Smooth muscle cell (in vitro differentiated cells): ENCODE measurements around the gene ERAL1. TPM values are rescaled to one million over a fixed set of nuclear protein-coding genes. Genes with fewer than 3 reads are reported as not detected.

Experiments used
- DNase-seq: peaks from one replicate; lab custom pipeline; 2025; ENCODE audit not compliant: unreplicated experiment; lab: John Stamatoyannopoulos, UW
- H2AFZ ChIP-seq: fragments of 200-600 bp; sonication (generic); 2 replicates; pipeline ENCODE4 v1.6.0; 2016; ENCODE audit warnings: antibody characterized with exemption, low read depth, mild to moderate bottlenecking
- H3F3A ChIP-seq: fragments of 200-600 bp; sonication (generic); 2 replicates; pipeline ENCODE4 v1.6.0; 2017; ENCODE audit warnings: antibody characterized with exemption, low read depth
- H3K27ac ChIP-seq: fragments of 200-600 bp; sonication (generic); 2 replicates; pipeline ENCODE4 v1.5.1; 2016; ENCODE audit warnings: low read depth, mild to moderate bottlenecking
- H3K27me3 ChIP-seq: fragments of 200-600 bp; sonication (generic); 2 replicates; pipeline ENCODE4 v1.6.1; 2016; ENCODE audit warnings: low read depth, mild to moderate bottlenecking
- H3K36me3 ChIP-seq: fragments of 200-600 bp; sonication (generic); 2 replicates; pipeline ENCODE4 v1.5.1; 2016; ENCODE audit warnings: low read depth
- H3K4me1 ChIP-seq: fragments of 200-600 bp; sonication (generic); 2 replicates; pipeline ENCODE4 v1.5.1; 2016; ENCODE audit warnings: low read depth
- H3K4me2 ChIP-seq: fragments of 200-600 bp; sonication (generic); 2 replicates; pipeline ENCODE4 v1.6.0; 2016; ENCODE audit warnings: mild to moderate bottlenecking
- H3K4me3 ChIP-seq: fragments of 200-600 bp; sonication (generic); 2 replicates; pipeline ENCODE4 v1.5.1; 2016; ENCODE audit warnings: mild to moderate bottlenecking
- H3K79me2 ChIP-seq: fragments of 200-600 bp; sonication (generic); 2 replicates; pipeline ENCODE4 v1.6.0; 2016; ENCODE audit warnings: low read depth, mild to moderate bottlenecking
- H3K9ac ChIP-seq: fragments of 200-600 bp; sonication (generic); 2 replicates; pipeline ENCODE4 v1.6.0; 2016; ENCODE audit warnings: low read depth
- H3K9me3 ChIP-seq: fragments of 200-600 bp; sonication (generic); replicated peaks from 2 replicates; pipeline ENCODE4 v1.5.1; 2016; ENCODE audit warnings: low read depth
- H4K20me1 ChIP-seq: fragments of 200-600 bp; sonication (generic); 2 replicates; pipeline ENCODE4 v1.6.0; 2016; ENCODE audit warnings: low read depth
- CTCF ChIP-seq: fragments of 200-600 bp; sonication (generic); IDR thresholded peaks from 2 replicates; pipeline ENCODE4 v1.5.1; 2017; ENCODE audit warnings: borderline replicate concordance, mild to moderate bottlenecking, antibody characterized with exemption; ENCODE audit not compliant: insufficient read depth, poor library complexity, severe bottlenecking
- WGBS: methylation state at CpG from one replicate; pipeline ENCODE4 v1.1.7; 2016; ENCODE audit warnings: low lambda C conversion rate; 5-methylcytosine and 5-hydroxymethylcytosine counted together
- microRNA counts: library from miRNA; unstranded; fragments of <30 nt; microRNA quantifications from one replicate; lab custom pipeline; 2016
- microRNA-seq: library from miRNA; unstranded; fragments of <30 nt; microRNA quantifications from one replicate; pipeline ENCODE4, GENCODE V29; 2016; ENCODE audit warnings: borderline number of aligned reads
- polyA plus RNA-seq: library from polyadenylated mRNA; unstranded; fragments of >200 nt; fragmentation: Nextera tagmentation; extraction: Ambion mirVana; gene quantifications from 2 replicates; pipeline ENCODE4 v1.2.1, GENCODE V29; 2016
- small RNA-seq: library from RNA; depleted of rRNA; stranded (forward); fragments of <200 nt; gene quantifications from one replicate; pipeline ENCODE3, GENCODE V24; 2014
- total RNA-seq: library from RNA; depleted of rRNA; stranded (reverse); fragments of >200 nt; gene quantifications from 2 replicates; pipeline ENCODE4 v1.2.3, GENCODE V29; 2014

Gene ERAL1
- total and polyA plus RNA-seq, 2 experiments from 2014 or later: 30.0 to 59.3 TPM

- Histone ChIP-seq H3K4me1 (peaks cover 3% of the 10 kb centered on the region), H3K27me3 (no peaks in the 10 kb centered on the region), H3K4me3 (no peak overlapping the region), H3F3A (peaks cover 33% of the 10 kb centered on the region), H3K79me2 (no peaks in the 10 kb centered on the region), H3K27ac (no peak overlapping the region), H3K4me2 (no peak overlapping the region), H2AFZ (no peak overlapping the region), H3K9me3 (no peaks in the 10 kb centered on the region), H4K20me1 (peaks cover 81% of the 10 kb centered on the region), H3K36me3 (peaks cover 9% of the 10 kb centered on the region), H3K9ac (no peak overlapping the region)
- no peak for TF ChIP-seq CTCF
- DNase-seq: no peak
- WGBS: 92% methylated on average over 1 of the region's 1 CpG
These were observed 55.7 kb downstream of the ERAL1 start for GRCh38 chr17:28910534-28910933.

MicroRNAs within 50 kb of the gene (microRNA counts, 767-probe panel; counts per million panel counts)
- 8,377 counts per million, percentile 59 among the panel's probes with 10 or more counts for microRNA hsa-miR-144-3p (lab: Ali Mortazavi, UCI)
- 183 counts per million for microRNA hsa-miR-451a (lab: Ali Mortazavi, UCI)

Small RNAs within 50 kb of the gene (microRNA-seq; reads per million reads assigned to microRNA genes)
- not detected for gene MIR451B

Small RNAs within 50 kb of the gene (small RNA-seq; reads per million reads assigned to genes)
- not detected for gene RF00019

Other genes starting within 250 kb of the ERAL1 start
- gene RSKR, start 240.8 kb upstream of the ERAL1 start, total RNA-seq: 2.2 and 3.8 TPM in 2 replicates
- 2.0 and 2.3 TPM in 2 replicates for gene RSKR, start 240.8 kb upstream of the ERAL1 start, polyA plus RNA-seq
- 63.5 and 93.3 TPM in 2 replicates for gene BLTP2, start 209.9 kb upstream of the ERAL1 start, total RNA-seq
- gene BLTP2, start 209.9 kb upstream of the ERAL1 start, polyA plus RNA-seq: 35.1 and 37.1 TPM in 2 replicates
- gene SDF2, start 193.1 kb upstream of the ERAL1 start, total RNA-seq: 78.8 and 88.6 TPM in 2 replicates
- 87.9 and 96.5 TPM in 2 replicates for gene SDF2, start 193.1 kb upstream of the ERAL1 start, polyA plus RNA-seq
- gene SUPT6H, start 192.8 kb upstream of the ERAL1 start, total RNA-seq: 48.5 and 64.0 TPM in 2 replicates
- gene SUPT6H, start 192.8 kb upstream of the ERAL1 start, polyA plus RNA-seq: 22.4 and 26.1 TPM in 2 replicates
- 1.9 and 3.0 TPM in 2 replicates for gene PROCA1, start 143.1 kb upstream of the ERAL1 start, total RNA-seq
- 1.8 and 3.0 TPM in 2 replicates for gene PROCA1, start 143.1 kb upstream of the ERAL1 start, polyA plus RNA-seq
- 141 and 208 TPM in 2 replicates for gene RAB34, start 137.1 kb upstream of the ERAL1 start, total RNA-seq
- gene RAB34, start 137.1 kb upstream of the ERAL1 start, polyA plus RNA-seq: 256 and 289 TPM in 2 replicates
- 626 and 629 TPM in 2 replicates for gene RPL23A, start 135.0 kb upstream of the ERAL1 start, total RNA-seq
- 1,149 and 1,234 TPM in 2 replicates for gene RPL23A, start 135.0 kb upstream of the ERAL1 start, polyA plus RNA-seq
- 14.7 and 21.9 TPM in 2 replicates for gene TLCD1, start 128.8 kb upstream of the ERAL1 start, total RNA-seq
- gene TLCD1, start 128.8 kb upstream of the ERAL1 start, polyA plus RNA-seq: 11.2 and 15.6 TPM in 2 replicates
- 1.2 and 2.8 TPM in 2 replicates for gene NEK8, start 126.2 kb upstream of the ERAL1 start, total RNA-seq
- 4.6 TPM in 2 replicates for gene NEK8, start 126.2 kb upstream of the ERAL1 start, polyA plus RNA-seq
- 82.1 and 97.0 TPM in 2 replicates for gene TRAF4, start 111.0 kb upstream of the ERAL1 start, total RNA-seq
- gene TRAF4, start 111.0 kb upstream of the ERAL1 start, polyA plus RNA-seq: 47.5 and 55.2 TPM in 2 replicates
- gene FAM222B, start 12.2 kb upstream of the ERAL1 start, total RNA-seq: 10.6 and 20.5 TPM in 2 replicates
- gene FAM222B, start 12.2 kb upstream of the ERAL1 start, polyA plus RNA-seq: 28.0 and 35.9 TPM in 2 replicates
- gene FLOT2, start 42.7 kb downstream of the ERAL1 start, total RNA-seq: 18.1 and 20.1 TPM in 2 replicates
- 40.1 and 58.3 TPM in 2 replicates for gene FLOT2, start 42.7 kb downstream of the ERAL1 start, polyA plus RNA-seq
- 6.0 and 8.2 TPM in 2 replicates for gene DHRS13, start 48.1 kb downstream of the ERAL1 start, total RNA-seq
- gene DHRS13, start 48.1 kb downstream of the ERAL1 start, polyA plus RNA-seq: 10.1 and 10.5 TPM in 2 replicates
- 17.8 and 18.9 TPM in 2 replicates for gene PHF12, start 96.5 kb downstream of the ERAL1 start, total RNA-seq
- 12.2 and 14.0 TPM in 2 replicates for gene PHF12, start 96.5 kb downstream of the ERAL1 start, polyA plus RNA-seq
- gene SEZ6, start 151.0 kb downstream of the ERAL1 start, total RNA-seq: not detected in 2 replicates
- 0.64 TPM in 1 of 2 replicates, not detected in the other for gene SEZ6, start 151.0 kb downstream of the ERAL1 start, polyA plus RNA-seq
- gene PIPOX, start 188.1 kb downstream of the ERAL1 start, total RNA-seq: 0.63 and 0.94 TPM in 2 replicates
- gene PIPOX, start 188.1 kb downstream of the ERAL1 start, polyA plus RNA-seq: 1.3 and 1.9 TPM in 2 replicates